ENCODE results near the gene UBAC2.

UBAC2 gene

DNA sequence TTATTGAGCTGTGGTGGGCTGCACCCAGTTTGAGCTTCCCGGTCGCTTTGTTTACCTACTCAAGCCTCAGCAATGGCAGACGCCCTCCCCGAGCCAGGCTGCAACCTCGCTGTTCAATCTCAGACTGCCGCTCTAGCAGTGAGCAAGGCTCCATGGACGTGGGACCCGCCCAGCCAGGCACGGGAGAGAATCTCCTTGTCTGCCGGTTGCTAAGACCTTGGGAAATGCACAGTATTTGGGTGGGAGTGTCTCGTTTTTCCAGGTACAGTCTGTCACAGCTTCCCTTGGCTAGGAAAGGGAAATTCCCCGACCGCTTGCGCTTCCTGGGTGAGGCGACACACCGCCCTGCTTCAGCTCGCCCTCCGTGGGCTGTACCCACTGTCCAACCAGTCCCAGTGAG is 27.7 kb upstream of the UBAC2 start:
- no peak for TF ChIP-seq EZH2 (IDR thresholded peaks at IDR 0.05; ENCODE audit: borderline replicate concordance, low read depth, low read length, severe bottlenecking)
- TF ChIP-seq, protein P1, sequence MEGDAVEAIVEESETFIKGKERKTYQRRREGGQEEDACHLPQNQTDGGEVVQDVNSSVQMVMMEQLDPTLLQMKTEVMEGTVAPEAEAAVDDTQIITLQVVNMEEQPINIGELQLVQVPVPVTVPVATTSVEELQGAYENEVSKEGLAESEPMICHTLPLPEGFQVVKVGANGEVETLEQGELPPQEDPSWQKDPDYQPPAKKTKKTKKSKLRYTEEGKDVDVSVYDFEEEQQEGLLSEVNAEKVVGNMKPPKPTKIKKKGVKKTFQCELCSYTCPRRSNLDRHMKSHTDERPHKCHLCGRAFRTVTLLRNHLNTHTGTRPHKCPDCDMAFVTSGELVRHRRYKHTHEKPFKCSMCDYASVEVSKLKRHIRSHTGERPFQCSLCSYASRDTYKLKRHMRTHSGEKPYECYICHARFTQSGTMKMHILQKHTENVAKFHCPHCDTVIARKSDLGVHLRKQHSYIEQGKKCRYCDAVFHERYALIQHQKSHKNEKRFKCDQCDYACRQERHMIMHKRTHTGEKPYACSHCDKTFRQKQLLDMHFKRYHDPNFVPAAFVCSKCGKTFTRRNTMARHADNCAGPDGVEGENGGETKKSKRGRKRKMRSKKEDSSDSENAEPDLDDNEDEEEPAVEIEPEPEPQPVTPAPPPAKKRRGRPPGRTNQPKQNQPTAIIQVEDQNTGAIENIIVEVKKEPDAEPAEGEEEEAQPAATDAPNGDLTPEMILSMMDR (IDR thresholded peaks at IDR 0.05; ENCODE audit: borderline replicate concordance, extremely low read depth, low read length, poor library complexity, severe bottlenecking), result no peak
- Histone ChIP-seq H3K27ac (ENCODE audit: low read length) (no peak overlapping the region), H3K36me3 (ENCODE audit: insufficient read depth, low read length) (no peaks in the 10 kb centered on the region), H3K79me2 (ENCODE audit: insufficient read depth, low read length) (no peaks in the 10 kb centered on the region), H2AFZ (ENCODE audit: low read depth, low read length) (no peak overlapping the region), H3K4me1 (ENCODE audit: insufficient read depth, low read length) (peaks cover 11% of the 10 kb centered on the region), H3K4me3 (ENCODE audit: low read depth in 1 of 2, low read length in 2 of 2) (no peak overlapping the region), H3K9me3 (ENCODE audit: insufficient read depth, low read length, severe bottlenecking) (no peaks in the 10 kb centered on the region), H3K9ac (ENCODE audit: low read depth, low read length) (no peak overlapping the region), H3K27me3 (ENCODE audit: insufficient read depth, low read length, poor library complexity) (no peaks in the 10 kb centered on the region), H4K20me1 (ENCODE audit: insufficient read depth, low read length) (no peaks in the 10 kb centered on the region), H3K4me2 (ENCODE audit: insufficient read depth, low read length) (no peak overlapping the region)
- DNase-seq (no peak), ATAC-seq (ENCODE audit: insufficient read depth, low read depth) (no peak)

DNA sequence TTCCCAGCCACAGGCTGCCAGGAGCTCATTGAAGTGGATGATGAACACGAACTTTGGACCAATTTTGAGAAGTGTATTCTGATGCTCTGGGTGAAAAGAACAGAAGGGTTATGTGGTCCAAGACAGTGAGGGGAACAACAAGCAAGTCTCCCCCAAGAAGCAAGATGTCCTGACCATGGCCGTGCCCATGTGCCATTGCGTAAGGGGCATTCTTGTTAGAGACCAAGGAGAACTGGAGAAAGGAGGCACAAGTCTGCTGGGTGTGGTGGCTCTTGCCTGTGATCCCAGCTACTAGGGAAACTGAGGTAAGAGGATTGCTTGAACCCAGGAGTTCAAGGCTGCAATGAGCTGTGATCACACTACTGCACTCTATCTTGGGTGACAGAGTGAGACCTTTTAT is 27.0 kb upstream of the UBAC2 start:
- H3K27me3 ChIP-seq (ENCODE audit: insufficient read depth, low read length, poor library complexity), result no peaks in the 10 kb centered on the region
- H3K4me3 ChIP-seq (ENCODE audit: low read depth in 1 of 2, low read length in 2 of 2), result no peak overlapping the region
- H3K4me1 ChIP-seq (ENCODE audit: insufficient read depth, low read length), result peaks cover 18% of the 10 kb centered on the region
- H3K4me2 ChIP-seq (ENCODE audit: insufficient read depth, low read length), result no peak overlapping the region
- no peaks in the 10 kb centered on the region for H3K36me3 ChIP-seq (ENCODE audit: insufficient read depth, low read length)
- H2AFZ ChIP-seq (ENCODE audit: low read depth, low read length), result no peak overlapping the region
- no peak overlapping the region for H3K9ac ChIP-seq (ENCODE audit: low read depth, low read length)
- TF ChIP-seq, protein P1 (IDR thresholded peaks at IDR 0.05; ENCODE audit: borderline replicate concordance, extremely low read depth, low read length, poor library complexity, severe bottlenecking), result no peak
- TF ChIP-seq EZH2 (IDR thresholded peaks at IDR 0.05; ENCODE audit: borderline replicate concordance, low read depth, low read length, severe bottlenecking), result no peak
- H3K79me2 ChIP-seq (ENCODE audit: insufficient read depth, low read length), result no peaks in the 10 kb centered on the region
- no peak for DNase-seq
- ATAC-seq (ENCODE audit: insufficient read depth, low read depth), result no peak
- H3K27ac ChIP-seq (ENCODE audit: low read length), result no peak overlapping the region
- H3K9me3 ChIP-seq (ENCODE audit: insufficient read depth, low read length, severe bottlenecking), result no peaks in the 10 kb centered on the region
- no peaks in the 10 kb centered on the region for H4K20me1 ChIP-seq (ENCODE audit: insufficient read depth, low read length)

DNA sequence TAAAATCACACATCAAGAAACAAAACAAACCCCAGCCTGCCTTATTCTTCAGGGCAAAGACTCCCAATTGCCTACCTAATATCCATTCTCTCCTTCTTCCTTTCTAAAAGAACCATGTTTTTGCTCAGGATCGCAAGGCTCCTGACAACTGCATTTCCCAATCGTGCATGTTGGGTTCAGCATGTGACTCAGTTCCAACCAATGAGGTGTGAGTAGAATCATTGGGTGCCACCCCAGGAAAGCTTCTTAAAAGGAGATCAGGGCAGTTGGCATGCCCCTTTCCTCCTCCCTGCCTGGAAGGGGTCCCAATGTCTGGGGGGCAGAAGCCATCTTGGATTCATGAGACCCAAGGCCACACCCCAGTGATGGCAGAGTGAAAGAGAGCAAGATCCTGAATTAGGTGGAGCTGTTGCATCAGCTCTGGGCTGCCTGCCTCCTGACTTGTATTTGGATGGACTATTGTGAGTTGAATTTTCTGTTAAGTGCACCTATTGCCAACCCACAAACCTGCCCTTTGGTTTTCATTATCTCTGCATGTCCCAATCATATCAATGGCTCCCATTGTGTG is 26.0 kb upstream of the UBAC2 start:
- H3K4me2 ChIP-seq (ENCODE audit: insufficient read depth, low read length), result no peak overlapping the region
- no peak for DNase-seq
- H2AFZ ChIP-seq (ENCODE audit: low read depth, low read length), result no peak overlapping the region
- H3K9ac ChIP-seq (ENCODE audit: low read depth, low read length), result no peak overlapping the region
- H3K4me3 ChIP-seq (ENCODE audit: low read depth in 1 of 2, low read length in 2 of 2), result no peak overlapping the region
- H3K36me3 ChIP-seq (ENCODE audit: insufficient read depth, low read length), result no peaks in the 10 kb centered on the region
- H4K20me1 ChIP-seq (ENCODE audit: insufficient read depth, low read length), result no peaks in the 10 kb centered on the region
- H3K79me2 ChIP-seq (ENCODE audit: insufficient read depth, low read length), result no peaks in the 10 kb centered on the region
- no peaks in the 10 kb centered on the region for H3K27me3 ChIP-seq (ENCODE audit: insufficient read depth, low read length, poor library complexity)
- H3K27ac ChIP-seq (ENCODE audit: low read length), result no peak overlapping the region
- H3K4me1 ChIP-seq (ENCODE audit: insufficient read depth, low read length), result peaks cover 27% of the 10 kb centered on the region
- H3K9me3 ChIP-seq (ENCODE audit: insufficient read depth, low read length, severe bottlenecking), result no peaks in the 10 kb centered on the region
- no peak for TF ChIP-seq EZH2 (IDR thresholded peaks at IDR 0.05; ENCODE audit: borderline replicate concordance, low read depth, low read length, severe bottlenecking)
- TF ChIP-seq, protein P1 (IDR thresholded peaks at IDR 0.05; ENCODE audit: borderline replicate concordance, extremely low read depth, low read length, poor library complexity, severe bottlenecking), result no peak
- ATAC-seq (ENCODE audit: insufficient read depth, low read depth), result no peak

Data from DND-41 (cell line).